Natural killer cell (primary cell): ENCODE results near the gene HLA-B. TPM values are rescaled to one million over a fixed set of nuclear protein-coding genes. Genes with fewer than 3 reads are reported as not detected.

Source experiments
- ATAC-seq, 3 donors: fragments of 150-1000 bp in 2 of 3; fragments of 200-7000 bp in 1 of 3; cut with Tn5 transposase; 1 replicate in 1 of 3; 2 replicates in 2 of 3; pipeline ENCODE4 v1.10.0; 2021; ENCODE audit warnings: mild to moderate bottlenecking in 2 of 3, moderate library complexity in 2 of 3
- DNase-seq, 2 donors: peaks; one replicate each; pipeline versions ENCODE4 v3.0.0 to v3.0.0-alpha.2; 2013 to 2021; ENCODE audit warnings: mixed read lengths in 1 of 2
- H3K27ac ChIP-seq: one replicate; pipeline ENCODE4 v1.5.1; 2013; ENCODE audit warnings: mild to moderate bottlenecking, low read length
- H3K27me3 ChIP-seq: one replicate; pipeline ENCODE4 v1.6.1; 2013; ENCODE audit warnings: low read length; ENCODE audit not compliant: control insufficient read depth, insufficient read depth
- H3K36me3 ChIP-seq: one replicate; pipeline ENCODE4 v1.6.1; 2013; ENCODE audit warnings: low read length; ENCODE audit not compliant: control insufficient read depth, insufficient read depth
- H3K4me1 ChIP-seq: one replicate; pipeline ENCODE4 v1.6.1; 2013; ENCODE audit warnings: low read length; ENCODE audit not compliant: control insufficient read depth, insufficient read depth
- H3K4me3 ChIP-seq: one replicate; pipeline ENCODE4 v1.5.1; 2013; ENCODE audit warnings: low read length
- H3K9me3 ChIP-seq: one replicate; pipeline ENCODE4 v1.6.1; 2013; ENCODE audit warnings: low read length; ENCODE audit not compliant: control insufficient read depth, insufficient read depth
- H3K27ac Mint-ChIP-seq, 2 donors: one replicate each; pipeline ENCODE4 v1.8.0; 2022; ENCODE audit warnings: mild to moderate bottlenecking in 2 of 2, mixed read lengths in 2 of 2, moderate library complexity in 1 of 2
- H3K27me3 Mint-ChIP-seq, 2 donors: one replicate each; pipeline ENCODE4 v1.8.0; 2022; ENCODE audit warnings: low read depth in 2 of 2, mixed read lengths in 2 of 2
- H3K36me3 Mint-ChIP-seq: one replicate; pipeline ENCODE4 v1.8.0; 2022; ENCODE audit warnings: mixed read lengths
- H3K4me1 Mint-ChIP-seq, 2 donors: one replicate each; pipeline ENCODE4 v1.8.0; 2022; ENCODE audit warnings: mixed read lengths in 2 of 2
- H3K4me3 Mint-ChIP-seq: one replicate; pipeline ENCODE4 v1.8.0; 2022; ENCODE audit warnings: mild to moderate bottlenecking, moderate library complexity, mixed read lengths
- H3K9me3 Mint-ChIP-seq, 2 donors: one replicate each; pipeline ENCODE4 v1.8.0; 2022; ENCODE audit warnings: mixed read lengths in 2 of 2
- CTCF ChIP-seq: fragments of 200-600 bp; IDR thresholded peaks from one replicate; pipeline ENCODE4 v1.8.0; 2022; ENCODE audit warnings: antibody characterized with exemption
- WGBS: methylation state at CpG from one replicate; pipeline ENCODE4 v1.1.7; 2013; ENCODE audit warnings: missing lambda C conversion rate; ENCODE audit not compliant: insufficient coverage; 5-methylcytosine and 5-hydroxymethylcytosine counted together
- intact Hi-C: fragments of 100-400 bp; cut with micrococcal nuclease; formaldehyde crosslinking; loops from one replicate; pipeline ENCODE4 v1.14.2; 2022
- total RNA-seq, 4 donors: library from RNA; stranded (reverse); fragments of 120-200 nt in 1 of 4; gene quantifications; one replicate each; pipeline versions ENCODE4 v1.2.3 to v1.2.4, GENCODE V29; 2013 to 2022

The HLA-B gene
- total RNA-seq, 3 donors from 2014 or later (not counting 1 experiment from before 2014, with no cell fraction given), result 9,586 to 11,061 (median 11,048) TPM

GRCh38 chr6:31379850-31380249, 22.9 kb upstream of the HLA-B start:
- peaks cover 5 to 25% of the 10 kb centered on the region in 2 donors for H3K27me3 Mint-ChIP-seq
- no peak overlapping the region for H3K4me3 ChIP-seq
- TF ChIP-seq CTCF, result no peak
- H3K27me3 ChIP-seq, result peaks cover 2% of the 10 kb centered on the region
- WGBS, result 58% methylated on average over 8 of the region's 10 CpGs
- no peaks in the 10 kb centered on the region for H3K36me3 ChIP-seq
- H3K9me3 Mint-ChIP-seq, result no peaks in the 10 kb centered on the region
- no peaks in the 10 kb centered on the region for H3K4me1 Mint-ChIP-seq
- intact Hi-C loops, result no loop called here
- H3K9me3 ChIP-seq, result no peaks in the 10 kb centered on the region
- H3K27ac Mint-ChIP-seq, result no peak overlapping the region
- no peak overlapping the region for H3K27ac ChIP-seq
- no peak for ATAC-seq
- no peak overlapping the region for H3K4me3 Mint-ChIP-seq
- DNase-seq, result no peak
- H3K4me1 ChIP-seq, result no peaks in the 10 kb centered on the region
- H3K36me3 Mint-ChIP-seq, result no peaks in the 10 kb centered on the region

GRCh38 chr6:31378721-31379103, 21.7 kb upstream of the HLA-B start:
- peaks cover 2% of the 10 kb centered on the region for H3K27me3 ChIP-seq
- intact Hi-C loops, result no loop called here
- Mint-ChIP-seq H3K4me1 (peaks cover 0 to 2% of the 10 kb centered on the region in 2 donors), H3K36me3 (no peaks in the 10 kb centered on the region), H3K27ac (no peak overlapping the region), H3K4me3 (no peak overlapping the region), H3K9me3 (no peaks in the 10 kb centered on the region), H3K27me3 (peaks cover 6 to 26% of the 10 kb centered on the region in 2 donors)
- DNase-seq (no peak), ATAC-seq (no peak)
- no peak overlapping the region for H3K4me3 ChIP-seq
- TF ChIP-seq CTCF, result no peak
- no peaks in the 10 kb centered on the region for H3K36me3 ChIP-seq
- H3K27ac ChIP-seq, result no peak overlapping the region
- H3K4me1 ChIP-seq, result no peaks in the 10 kb centered on the region
- 72% methylated on average over 6 of the region's 6 CpGs for WGBS
- no peaks in the 10 kb centered on the region for H3K9me3 ChIP-seq

GRCh38 chr6:31378062-31378720, 21.2 kb upstream of the HLA-B start:
- Mint-ChIP-seq H3K36me3 (no peaks in the 10 kb centered on the region), H3K27me3 (peaks cover 9 to 31% of the 10 kb centered on the region in 2 donors), H3K27ac (no peak overlapping the region), H3K4me1 (peaks cover 0 to 5% of the 10 kb centered on the region in 2 donors), H3K9me3 (no peaks in the 10 kb centered on the region), H3K4me3 (no peak overlapping the region)
- Histone ChIP-seq H3K4me1 (no peaks in the 10 kb centered on the region), H3K4me3 (no peak overlapping the region), H3K27me3 (peaks cover 2% of the 10 kb centered on the region), H3K9me3 (no peaks in the 10 kb centered on the region), H3K36me3 (no peaks in the 10 kb centered on the region), H3K27ac (no peak overlapping the region)
- 69% methylated on average over 9 of the region's 9 CpGs for WGBS
- ATAC-seq, result no peak
- TF ChIP-seq CTCF, result no peak
- DNase-seq, result no peak
- intact Hi-C loops, result no loop called here

- H3K36me3 Mint-ChIP-seq, result no peaks in the 10 kb centered on the region
Observed at GRCh38 chr6:31377029-31377428, 20.1 kb upstream of the HLA-B start.

More at GRCh38 chr6:31377029-31377428, 20.1 kb upstream of the HLA-B start:
- Mint-ChIP-seq H3K9me3 (no peaks in the 10 kb centered on the region), H3K27ac (no peak overlapping the region), H3K4me3 (no peak overlapping the region), H3K4me1 (peaks cover 0 to 5% of the 10 kb centered on the region in 2 donors), H3K27me3 (peaks cover 15 to 42% of the 10 kb centered on the region in 2 donors)
- intact Hi-C loops, result no loop called here
- Histone ChIP-seq H3K27me3 (peaks cover 2% of the 10 kb centered on the region), H3K9me3 (no peaks in the 10 kb centered on the region), H3K4me1 (no peaks in the 10 kb centered on the region), H3K36me3 (no peaks in the 10 kb centered on the region), H3K27ac (no peak overlapping the region), H3K4me3 (no peak overlapping the region)
- ATAC-seq (no peak), DNase-seq (no peak)
- TF ChIP-seq CTCF, result no peak
- WGBS, result 49% methylated on average over 3 of the region's 4 CpGs
